SH-SY5Y (cell line): ENCODE data around the gene ARHGAP26.

ENCODE experiments used
- GATA2 ChIP-seq: IDR thresholded peaks from 2 replicates; pipeline ENCODE4 v1.6.1; 2011; ENCODE audit warnings: mild to moderate bottlenecking, low read depth, low read length
- GATA3 ChIP-seq: IDR thresholded peaks from 2 replicates; pipeline ENCODE4 v1.6.1; 2011; ENCODE audit warnings: low read depth, mild to moderate bottlenecking, low read length, moderate library complexity

GRCh38 chr5:142806841-142807267, 36.7 kb downstream of the ARHGAP26 start:
- TF ChIP-seq GATA3 = no peak
- no peak for TF ChIP-seq GATA2
